ENCODE measurements around the gene UNC13D.
A peak's percentile ranks its signal among the peaks of the same experiment; 100 is the strongest.

Gene UNC13D

DNA sequence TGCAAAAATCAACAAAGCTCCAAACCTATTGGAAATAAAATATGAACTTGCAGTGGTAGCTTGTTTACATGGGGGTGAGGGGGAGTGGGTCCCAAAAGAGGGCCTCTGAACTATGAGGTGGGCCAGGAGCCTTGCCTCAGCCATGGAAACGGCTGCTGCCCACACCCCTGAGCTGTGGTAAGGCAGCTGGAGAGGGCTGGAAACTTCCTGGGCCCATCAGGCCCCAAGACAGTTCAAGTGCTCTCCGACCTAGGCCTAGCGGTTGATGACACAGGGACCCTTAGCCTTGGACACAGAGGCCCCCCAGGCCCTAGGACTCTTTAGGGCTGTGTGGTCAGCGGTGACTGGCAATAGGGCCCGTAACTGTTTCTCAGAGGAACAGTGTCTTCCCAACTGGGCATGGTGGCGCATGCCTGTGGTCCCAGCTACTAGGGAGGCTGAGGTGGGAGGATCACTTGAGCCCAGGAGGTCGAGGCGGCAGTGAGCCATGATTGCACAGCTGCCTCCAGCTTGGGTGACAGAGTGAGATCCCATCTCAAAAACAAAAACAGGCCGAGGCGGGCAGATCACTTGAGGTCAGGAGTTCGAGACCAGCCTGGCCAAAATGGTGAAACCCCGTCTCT, 18.3 kb downstream of the UNC13D start:
- TF ChIP-seq, protein P1, sequence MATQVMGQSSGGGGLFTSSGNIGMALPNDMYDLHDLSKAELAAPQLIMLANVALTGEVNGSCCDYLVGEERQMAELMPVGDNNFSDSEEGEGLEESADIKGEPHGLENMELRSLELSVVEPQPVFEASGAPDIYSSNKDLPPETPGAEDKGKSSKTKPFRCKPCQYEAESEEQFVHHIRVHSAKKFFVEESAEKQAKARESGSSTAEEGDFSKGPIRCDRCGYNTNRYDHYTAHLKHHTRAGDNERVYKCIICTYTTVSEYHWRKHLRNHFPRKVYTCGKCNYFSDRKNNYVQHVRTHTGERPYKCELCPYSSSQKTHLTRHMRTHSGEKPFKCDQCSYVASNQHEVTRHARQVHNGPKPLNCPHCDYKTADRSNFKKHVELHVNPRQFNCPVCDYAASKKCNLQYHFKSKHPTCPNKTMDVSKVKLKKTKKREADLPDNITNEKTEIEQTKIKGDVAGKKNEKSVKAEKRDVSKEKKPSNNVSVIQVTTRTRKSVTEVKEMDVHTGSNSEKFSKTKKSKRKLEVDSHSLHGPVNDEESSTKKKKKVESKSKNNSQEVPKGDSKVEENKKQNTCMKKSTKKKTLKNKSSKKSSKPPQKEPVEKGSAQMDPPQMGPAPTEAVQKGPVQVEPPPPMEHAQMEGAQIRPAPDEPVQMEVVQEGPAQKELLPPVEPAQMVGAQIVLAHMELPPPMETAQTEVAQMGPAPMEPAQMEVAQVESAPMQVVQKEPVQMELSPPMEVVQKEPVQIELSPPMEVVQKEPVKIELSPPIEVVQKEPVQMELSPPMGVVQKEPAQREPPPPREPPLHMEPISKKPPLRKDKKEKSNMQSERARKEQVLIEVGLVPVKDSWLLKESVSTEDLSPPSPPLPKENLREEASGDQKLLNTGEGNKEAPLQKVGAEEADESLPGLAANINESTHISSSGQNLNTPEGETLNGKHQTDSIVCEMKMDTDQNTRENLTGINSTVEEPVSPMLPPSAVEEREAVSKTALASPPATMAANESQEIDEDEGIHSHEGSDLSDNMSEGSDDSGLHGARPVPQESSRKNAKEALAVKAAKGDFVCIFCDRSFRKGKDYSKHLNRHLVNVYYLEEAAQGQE (IDR thresholded peaks at IDR 0.05; ENCODE audit: insufficient read depth in 1 of 2, low read depth in 2 of 2, low read length in 2 of 2) = no peak
- TF ChIP-seq SIN3A (IDR thresholded peaks at IDR 0.05; ENCODE audit: borderline replicate concordance, insufficient read depth, low read length) (no peak), POLR2AphosphoS5 (IDR thresholded peaks at IDR 0.05; ENCODE audit: low read depth, low read length) (0 out of 2 replicates have a peak, but pooled peaks have one; percentile 19)

DNA sequence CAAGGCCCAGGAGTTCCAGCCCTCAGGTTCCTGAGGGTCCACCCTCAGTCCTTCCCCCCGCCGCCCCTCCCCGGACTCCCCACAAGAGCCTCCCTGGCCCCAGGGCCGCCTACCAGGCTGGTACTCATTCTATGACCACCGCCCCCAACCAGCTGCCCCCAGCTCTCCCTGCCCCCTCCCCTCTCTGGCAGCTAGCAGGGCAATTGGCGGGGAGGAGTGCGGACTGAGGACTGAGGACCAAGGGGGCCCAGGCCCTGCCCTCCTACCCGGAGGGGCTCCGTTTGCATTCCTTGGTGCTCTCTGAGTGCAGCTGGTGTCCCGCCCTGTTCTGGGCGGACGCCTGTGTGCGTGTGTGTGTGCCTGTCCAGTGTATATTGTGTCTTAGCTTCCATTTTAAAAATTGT, 19.1 kb downstream of the UNC13D start:
- TF ChIP-seq SIN3A (IDR thresholded peaks at IDR 0.05; ENCODE audit: borderline replicate concordance, insufficient read depth, low read length) (no peak), FOXP2 (optimal IDR thresholded peaks at IDR 0.05; ENCODE audit: borderline replicate concordance, extremely low read depth, extremely low read length, insufficient read depth) (no peak), POLR2AphosphoS5 (IDR thresholded peaks at IDR 0.05; ENCODE audit: low read depth, low read length) (no peak), TAF1 (IDR thresholded peaks at IDR 0.05; ENCODE audit: borderline replicate concordance, insufficient read depth, low read length) (no peak)
- TF ChIP-seq, protein P1 (IDR thresholded peaks at IDR 0.05; ENCODE audit: insufficient read depth in 1 of 2, low read depth in 2 of 2, low read length in 2 of 2) = no peak

GRCh38 chr17:75824666-75825065, 19.5 kb downstream of the UNC13D start:
- no peak for TF ChIP-seq SIN3A (IDR thresholded peaks at IDR 0.05; ENCODE audit: borderline replicate concordance, insufficient read depth, low read length)
- TF ChIP-seq, protein P1 (IDR thresholded peaks at IDR 0.05; ENCODE audit: insufficient read depth in 1 of 2, low read depth in 2 of 2, low read length in 2 of 2) = no peak
- no peak for TF ChIP-seq FOXP2 (optimal IDR thresholded peaks at IDR 0.05; ENCODE audit: borderline replicate concordance, extremely low read depth, extremely low read length, insufficient read depth)
- TF ChIP-seq TAF1 (IDR thresholded peaks at IDR 0.05; ENCODE audit: borderline replicate concordance, insufficient read depth, low read length) = no peak
- TF ChIP-seq POLR2AphosphoS5 (IDR thresholded peaks at IDR 0.05; ENCODE audit: low read depth, low read length) = no peak

DNA sequence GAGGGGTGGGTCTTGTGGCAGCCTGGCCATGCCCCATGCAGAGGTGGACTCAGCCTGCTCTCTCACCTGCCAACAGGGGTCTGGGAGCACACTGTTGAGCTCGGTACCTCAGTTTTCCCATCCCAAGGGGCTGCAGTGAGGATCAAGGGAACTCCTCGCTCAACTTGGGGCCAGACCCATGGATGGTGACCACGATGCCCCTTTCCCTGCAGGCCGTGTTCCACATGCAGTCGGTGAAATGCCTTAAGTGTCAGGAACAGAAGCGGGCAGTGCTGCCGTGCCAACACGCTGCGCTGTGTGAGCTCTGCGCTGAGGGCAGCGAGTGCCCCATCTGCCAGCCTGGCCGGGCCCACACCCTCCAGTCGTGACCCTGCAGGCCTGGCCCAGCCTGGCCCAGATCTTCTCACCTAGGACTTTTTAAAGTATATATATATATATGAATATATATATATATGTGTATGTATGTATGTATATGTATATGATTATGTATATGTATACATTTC, 20.1 kb downstream of the UNC13D start:
- TF ChIP-seq, protein P1 (IDR thresholded peaks at IDR 0.05; ENCODE audit: insufficient read depth in 1 of 2, low read depth in 2 of 2, low read length in 2 of 2) = no peak
- TF ChIP-seq POLR2AphosphoS5 (IDR thresholded peaks at IDR 0.05; ENCODE audit: low read depth, low read length) (no peak), TAF1 (IDR thresholded peaks at IDR 0.05; ENCODE audit: borderline replicate concordance, insufficient read depth, low read length) (no peak), FOXP2 (optimal IDR thresholded peaks at IDR 0.05; ENCODE audit: borderline replicate concordance, extremely low read depth, extremely low read length, insufficient read depth) (no peak), SIN3A (IDR thresholded peaks at IDR 0.05; ENCODE audit: borderline replicate concordance, insufficient read depth, low read length) (no peak)

Data from PFSK-1 (cell line).